Right renal cortex interstitium (tissue), 3 donors: ENCODE measurements around the gene KLHL18. TPM values are rescaled to one million over a fixed set of nuclear protein-coding genes. Genes with fewer than 3 reads are reported as not detected.
A peak's percentile ranks its signal among the peaks of the same experiment; 100 is the strongest.
"Not testable (repeated sequence)": the region's sequence is repeated elsewhere in the genome, so short reads cannot be mapped to it uniquely, and the experiment has no call there.

ENCODE experiments used
- DNase-seq, 3 donors: peaks; one replicate each; pipeline ENCODE4 v3.0.0-alpha.2; 2013; ENCODE audit warnings: low read depth in 3 of 3, low spot score in 2 of 3
- polyA plus RNA-seq, 3 donors: library from polyadenylated mRNA; unstranded; fragments of 120-200 nt; gene quantifications; one replicate each; pipeline ENCODE4 v1.2.1, GENCODE V29; 2013; ENCODE audit not compliant: insufficient read length in 3 of 3

The KLHL18 gene
- polyA plus RNA-seq, 3 donors = 12.1 to 12.5 (median 12.2) TPM

DNA sequence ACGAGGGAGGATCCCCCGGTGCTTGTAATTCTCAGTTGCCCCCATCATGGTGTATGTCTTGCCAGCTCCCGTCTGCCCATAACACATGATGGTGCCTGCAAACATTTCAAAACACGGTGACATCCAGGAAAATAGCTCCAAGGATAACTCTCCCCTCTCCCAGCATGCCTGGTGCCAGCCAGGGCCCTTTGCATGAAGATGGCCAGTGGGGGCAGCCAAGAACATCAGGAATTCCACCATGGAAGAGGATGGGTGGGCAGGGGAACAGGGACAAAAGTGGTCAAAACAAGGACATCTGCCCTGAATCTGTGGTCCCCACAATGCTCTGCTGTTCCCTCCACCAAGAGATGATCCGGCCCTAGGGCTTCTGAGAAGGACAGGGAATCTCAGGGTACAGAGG, 9.2 kb upstream of the KLHL18 start:
- DNase-seq = no peak

GRCh38 chr3:47274652-47275051, 8.1 kb upstream of the KLHL18 start:
- DNase-seq = no peak

GRCh38 chr3:47276558-47276957, 6.2 kb upstream of the KLHL18 start:
- DNase-seq = no peak

DNA sequence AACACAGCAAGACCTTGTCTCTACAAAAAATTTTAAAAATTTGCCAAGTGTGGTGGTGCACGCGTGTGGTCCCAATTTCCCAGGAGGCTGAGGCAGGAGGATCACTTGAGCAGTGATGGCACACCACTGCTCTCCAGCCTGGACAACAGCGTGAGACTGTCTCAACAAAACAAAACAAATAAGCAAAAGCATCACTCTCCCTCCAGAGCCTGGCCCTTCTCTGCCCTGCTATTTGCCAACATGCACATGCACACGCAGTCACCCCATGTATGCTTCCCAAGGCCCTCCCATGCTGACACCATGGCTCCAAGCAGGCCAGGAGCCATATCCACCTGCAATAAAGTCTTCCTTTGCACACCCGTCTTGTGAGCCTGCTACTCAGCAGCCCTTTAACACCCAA, 2.2 kb upstream of the KLHL18 start:
- no peak for DNase-seq

DNA sequence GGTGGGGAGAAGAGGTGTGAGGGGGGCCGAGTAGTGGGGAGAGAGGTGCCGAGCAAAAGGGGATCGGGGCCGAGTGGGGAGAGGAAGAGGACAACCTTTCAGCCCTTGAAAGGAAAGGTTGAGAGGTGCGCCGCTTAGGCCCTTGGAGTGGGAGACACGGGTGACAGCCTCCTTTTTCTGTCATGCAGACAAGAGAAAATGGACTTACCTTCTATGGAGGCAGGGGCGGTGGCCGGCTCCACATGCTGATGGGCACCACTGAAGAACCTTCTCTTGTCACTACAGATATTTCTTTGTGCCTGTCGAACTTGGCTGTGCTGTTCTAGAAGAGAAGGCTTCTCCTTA, 421 bp downstream of the KLHL18 start:
- peak in 2 of 3 donors; percentile 8 to 13 for DNase-seq

DNA sequence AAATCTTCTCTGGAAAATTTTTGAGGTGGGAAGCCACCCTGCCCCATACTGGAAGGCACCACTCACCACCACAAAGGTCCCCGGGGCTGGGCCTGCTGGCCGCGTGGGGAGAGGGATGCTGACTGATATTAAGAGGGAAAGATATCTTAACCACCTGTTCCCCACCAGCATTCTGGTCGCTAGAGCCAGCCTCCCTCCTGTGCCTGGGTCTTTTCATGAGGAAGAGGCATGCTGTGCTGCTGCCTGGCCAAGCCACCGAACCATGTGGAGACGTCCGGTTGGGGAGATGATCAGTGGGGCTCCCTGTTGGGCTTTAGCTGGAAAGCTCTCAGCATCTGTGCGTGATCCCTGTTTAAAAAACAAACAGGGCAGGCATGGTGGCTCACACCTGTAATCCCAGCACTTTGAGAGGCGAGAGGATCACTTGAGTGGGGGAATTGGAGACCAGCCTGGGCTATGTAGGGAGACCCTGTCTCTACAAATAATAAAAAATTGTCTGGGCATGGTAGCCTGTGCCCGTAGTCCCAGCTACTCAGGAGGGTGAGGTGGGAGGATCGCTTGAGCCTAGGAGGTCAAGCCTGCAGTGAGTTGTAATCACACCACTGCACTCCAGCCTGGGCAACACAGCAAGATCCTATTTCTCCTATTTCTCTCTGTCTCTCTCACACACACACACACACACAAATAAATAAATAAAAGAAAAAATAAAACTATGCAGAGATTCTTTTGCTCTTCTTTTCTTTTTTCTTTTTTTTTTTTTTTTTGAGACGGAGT, 1.0 kb downstream of the KLHL18 start:
- DNase-seq = no peak

DNA sequence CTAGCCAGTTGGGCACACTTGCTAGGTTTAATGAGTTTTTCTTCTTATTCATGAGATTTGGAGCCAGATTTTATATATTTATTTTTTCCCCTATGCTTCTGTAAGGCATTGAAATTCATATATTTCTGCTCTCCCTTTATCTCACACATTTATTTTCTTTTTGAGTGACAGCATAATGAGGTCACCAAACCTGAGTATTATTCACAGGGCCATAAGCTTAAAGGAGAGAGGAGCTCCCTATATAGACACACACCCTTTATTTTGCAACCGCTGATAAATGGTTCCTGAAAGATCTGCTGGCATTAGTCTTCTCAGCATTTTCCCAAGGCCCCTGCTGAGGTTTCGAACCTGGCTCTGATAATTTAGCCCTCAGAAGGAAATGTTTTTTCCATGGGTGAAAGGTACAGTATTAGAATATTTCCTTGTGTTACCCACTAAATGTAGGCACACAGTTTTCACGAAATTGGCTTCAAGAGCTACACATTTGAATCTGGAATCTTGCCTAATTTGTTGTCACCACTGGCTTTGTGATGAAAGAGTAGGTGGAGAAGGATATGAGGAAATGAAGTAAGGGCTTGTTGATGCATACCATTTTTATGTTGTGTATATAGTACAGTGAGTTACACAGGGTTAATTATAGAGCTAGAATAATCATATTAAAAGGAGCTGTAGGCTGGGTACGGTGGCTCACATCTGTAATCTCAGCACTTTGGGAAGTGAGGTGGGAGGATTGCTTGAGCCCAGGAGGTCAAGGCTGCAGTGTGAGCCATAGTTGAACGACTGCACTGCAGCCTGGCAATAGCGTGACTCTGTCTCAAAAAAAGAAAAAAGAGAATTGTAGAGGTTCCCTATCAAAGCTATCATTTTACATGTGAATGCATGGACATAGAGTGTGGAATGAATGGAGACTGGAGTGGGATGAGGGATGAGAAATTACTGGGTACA, 6.5 kb downstream of the KLHL18 start:
- no peak for DNase-seq

- no peak for DNase-seq
These were observed 8.5 kb downstream of the KLHL18 start for GRCh38 chr3:47291158-47291753.

GRCh38 chr3:47291754-47292420, 9.1 kb downstream of the KLHL18 start:
- DNase-seq = not testable (repeated sequence)

DNA sequence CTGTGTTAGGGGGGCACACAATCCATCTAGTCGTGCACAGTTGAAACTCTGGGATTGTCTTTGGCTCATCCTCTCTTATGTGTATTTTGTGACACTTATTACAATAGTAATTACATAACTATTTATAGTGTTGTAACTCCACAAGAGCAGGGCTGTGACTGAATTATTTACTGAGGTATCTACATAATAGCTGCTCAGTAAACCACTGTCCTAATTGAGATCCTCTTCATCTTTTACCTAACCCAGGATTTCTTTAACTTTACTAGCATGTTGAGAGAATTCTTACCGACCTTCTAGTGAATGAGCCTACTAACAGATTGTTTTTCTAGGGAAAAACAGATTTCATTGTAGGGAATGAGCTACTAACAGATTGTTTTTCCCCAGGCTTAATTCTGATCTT, 11.1 kb downstream of the KLHL18 start:
- DNase-seq = no peak

GRCh38 chr3:47294392-47294791, 11.6 kb downstream of the KLHL18 start:
- no peak for DNase-seq

GRCh38 chr3:47295322-47295721, 12.6 kb downstream of the KLHL18 start:
- DNase-seq = no peak

DNA sequence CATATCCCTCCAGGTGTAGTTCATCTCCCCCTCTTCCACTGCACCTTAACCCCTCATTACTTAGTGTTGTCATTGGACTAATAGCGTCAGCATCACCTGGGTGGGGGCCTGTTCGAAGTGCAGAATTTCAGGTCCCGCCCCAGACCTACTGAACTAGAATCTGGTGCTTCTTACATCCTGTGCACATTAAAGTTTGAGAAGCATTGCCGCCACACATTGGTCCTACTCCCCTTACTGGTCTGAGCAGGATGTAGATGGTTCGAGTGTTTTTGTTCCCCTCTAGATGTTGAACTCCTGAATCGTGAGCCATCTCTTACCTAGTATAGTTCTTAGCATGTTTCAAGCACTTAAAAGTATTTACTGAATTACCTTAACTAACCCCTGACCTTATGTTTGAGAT, 13.2 kb downstream of the KLHL18 start:
- no peak for DNase-seq

- no peak for DNase-seq
These were observed 14.0 kb downstream of the KLHL18 start for GRCh38 chr3:47296562-47297302.

DNA sequence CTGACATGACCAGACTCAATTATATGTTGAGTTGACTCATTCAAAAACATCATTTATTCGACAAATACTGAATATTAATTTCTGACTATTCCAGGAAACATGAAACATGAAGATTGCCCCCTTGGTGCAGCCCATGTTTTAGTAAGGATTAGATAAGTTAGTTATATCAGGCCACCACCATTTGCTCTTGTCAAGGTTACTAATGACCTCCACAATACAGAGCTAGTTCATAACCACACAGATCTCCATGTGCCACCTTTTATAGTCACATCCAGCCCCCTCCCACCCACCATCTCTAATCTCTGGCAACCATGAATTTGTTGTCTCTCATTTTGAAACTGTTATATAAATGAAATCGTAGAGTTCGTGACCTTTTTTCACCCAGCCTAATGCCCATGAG, 15.7 kb downstream of the KLHL18 start:
- DNase-seq = no peak

GRCh38 chr3:47299381-47300318, 16.9 kb downstream of the KLHL18 start:
- no peak for DNase-seq

DNA sequence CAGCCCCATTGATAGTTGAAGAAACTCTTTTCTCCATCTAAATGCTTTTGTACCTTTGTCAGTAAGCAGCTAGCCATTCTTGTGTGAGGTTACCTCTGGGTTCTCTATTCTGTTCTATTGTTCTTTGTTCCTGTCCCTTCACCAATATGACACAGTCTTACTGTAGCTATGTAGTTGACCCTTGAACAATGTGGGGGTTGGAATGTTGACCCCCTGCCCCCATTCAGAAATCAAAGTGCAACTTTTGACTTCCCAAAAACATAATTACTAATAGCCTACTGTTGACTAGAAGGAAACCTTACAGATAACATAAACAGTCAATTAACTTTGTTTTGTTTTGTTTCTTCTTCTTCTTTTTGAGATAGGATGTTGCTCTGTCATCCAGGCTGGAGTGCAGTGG, 18.7 kb downstream of the KLHL18 start:
- DNase-seq = no peak

DNA sequence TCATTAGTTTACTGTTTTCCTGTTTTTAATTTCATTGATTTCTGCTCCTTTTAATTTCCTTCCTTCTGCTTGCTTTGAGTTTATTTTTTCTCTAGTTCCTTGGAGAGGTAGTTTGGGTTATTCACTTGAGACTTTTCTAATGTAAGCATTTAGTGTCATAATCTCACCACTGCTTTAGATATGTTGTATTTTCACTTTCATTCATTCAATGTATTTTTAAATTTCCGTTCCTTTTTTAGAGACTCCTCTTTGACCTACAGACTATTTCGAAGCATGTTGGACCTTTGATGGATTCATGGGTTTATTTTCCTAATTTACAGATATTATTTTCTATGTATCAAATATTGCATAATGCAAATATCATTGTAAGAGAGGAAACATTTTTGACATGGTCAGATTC, 23.3 kb downstream of the KLHL18 start:
- DNase-seq = no peak

- DNase-seq = not testable (repeated sequence)
These were observed 26.5 kb downstream of the KLHL18 start for GRCh38 chr3:47309231-47309630.
